ENCODE results near the gene CABCOCO1. TPM values are rescaled to one million over a fixed set of nuclear protein-coding genes. Genes with fewer than 3 reads are reported as not detected.

CABCOCO1 gene
- polyA plus RNA-seq, 1 of the 3 experiments (the other 2 are of a cell fraction), result 0.71 TPM

GRCh38 chr10:61810263-61810662, 147.5 kb downstream of the CABCOCO1 start:
- H3K79me2 ChIP-seq (ENCODE audit: insufficient read depth), result no peaks in the 10 kb centered on the region
- H2AFZ ChIP-seq (ENCODE audit: low read depth), result no peak overlapping the region
- no peaks in the 10 kb centered on the region for H3K9me3 ChIP-seq
- H3F3A ChIP-seq (replicated peaks; ENCODE audit: insufficient read depth), result no peaks in the 10 kb centered on the region
- H4K20me1 ChIP-seq (ENCODE audit: insufficient read depth), result no peaks in the 10 kb centered on the region
- H3K9me2 ChIP-seq, result no peaks in the 10 kb centered on the region
- H3K4me3 ChIP-seq (ENCODE audit: low read depth in 2 of 2, low read length in 1 of 2), result no peak overlapping the region
- H3K27ac ChIP-seq (ENCODE audit: low read depth in 2 of 2, low read length in 1 of 2), result no peak overlapping the region
- TF ChIP-seq EP300 (IDR thresholded peaks at IDR 0.05; ENCODE audit: borderline replicate concordance in 1 of 2, low read depth in 1 of 2, low read length in 1 of 2), result no peak
- no peak for TF ChIP-seq IRF3 (IDR thresholded peaks at IDR 0.05; ENCODE audit: low read depth, low read length)
- no peak for TF ChIP-seq YY1 (IDR thresholded peaks at IDR 0.05; ENCODE audit: low read depth)
- TF ChIP-seq RAD21 (IDR thresholded peaks at IDR 0.05; ENCODE audit: low read length), result no peak
- no peak for TF ChIP-seq RXRA (IDR thresholded peaks at IDR 0.05; ENCODE audit: borderline replicate concordance, low read depth)
- TF ChIP-seq MXI1 (IDR thresholded peaks at IDR 0.05; ENCODE audit: low read depth, low read length), result no peak
- no peak for TF ChIP-seq SMC3 (IDR thresholded peaks at IDR 0.05; ENCODE audit: low read depth, low read length)
- TF ChIP-seq FOXM1 (IDR thresholded peaks at IDR 0.05; ENCODE audit: low read depth), result no peak
- no peak for TF ChIP-seq CHD2 (IDR thresholded peaks at IDR 0.05; ENCODE audit: low read length, partially characterized antibody)
- no peak for TF ChIP-seq FOSL2 (IDR thresholded peaks at IDR 0.05; ENCODE audit: borderline replicate concordance, low read depth)
- ChIA-PET POLR2A (no interaction called here), CTCF (interaction anchor here (1.2 kb wide), 1 partner anchor 27 kb away, joined by 4 read pairs; no protein-coding TSS in a partner anchor)
- 78% methylated on average over 2 of the region's 2 CpGs for WGBS (ENCODE audit: low lambda C conversion rate)
- no peaks in the 10 kb centered on the region for H3K36me3 ChIP-seq (replicated peaks in 1 of 2; ENCODE audit: control insufficient read depth in 1 of 2, insufficient read depth in 2 of 2, low read length in 1 of 2)
- no peaks in the 10 kb centered on the region for H3K4me1 ChIP-seq (ENCODE audit: control insufficient read depth in 1 of 2, insufficient read depth in 2 of 2, low read depth in 1 of 2, low read length in 1 of 2)
- DNase-seq, result no peak
- no peak overlapping the region for H3K9ac ChIP-seq
- no peaks in the 10 kb centered on the region for H3K27me3 ChIP-seq (ENCODE audit: insufficient read depth)
- H3K4me2 ChIP-seq, result no peak overlapping the region

- Histone ChIP-seq H3K4me1 (ENCODE audit: control insufficient read depth in 1 of 2, insufficient read depth in 2 of 2, low read depth in 1 of 2, low read length in 1 of 2) (no peaks in the 10 kb centered on the region), H3K9me2 (no peaks in the 10 kb centered on the region), H3K9ac (no peak overlapping the region), H3K4me3 (ENCODE audit: low read depth in 2 of 2, low read length in 1 of 2) (no peak overlapping the region), H3K4me2 (no peak overlapping the region), H3K9me3 (no peaks in the 10 kb centered on the region), H3F3A (replicated peaks; ENCODE audit: insufficient read depth) (no peaks in the 10 kb centered on the region), H4K20me1 (ENCODE audit: insufficient read depth) (no peaks in the 10 kb centered on the region), H3K27ac (ENCODE audit: low read depth in 2 of 2, low read length in 1 of 2) (no peak overlapping the region), H3K79me2 (ENCODE audit: insufficient read depth) (no peaks in the 10 kb centered on the region), H3K27me3 (ENCODE audit: insufficient read depth) (no peaks in the 10 kb centered on the region), H2AFZ (ENCODE audit: low read depth) (no peak overlapping the region), H3K36me3 (replicated peaks in 1 of 2; ENCODE audit: control insufficient read depth in 1 of 2, insufficient read depth in 2 of 2, low read length in 1 of 2) (no peaks in the 10 kb centered on the region)
- 78% methylated on average over 5 of the region's 5 CpGs for WGBS (ENCODE audit: low lambda C conversion rate)
- no peak for TF ChIP-seq PBX3 (IDR thresholded peaks at IDR 0.05)
- TF ChIP-seq TAF1 (IDR thresholded peaks at IDR 0.05; ENCODE audit: borderline replicate concordance, low read depth, low read length), result no peak
- TF ChIP-seq FOXJ3 (CRISPR knock-in tag; IDR thresholded peaks at IDR 0.05), result no peak
- no peak for TF ChIP-seq YY1 (IDR thresholded peaks at IDR 0.05; ENCODE audit: low read depth)
- TF ChIP-seq FOXM1 (IDR thresholded peaks at IDR 0.05; ENCODE audit: low read depth), result no peak
- TF ChIP-seq NFIC (IDR thresholded peaks at IDR 0.05; ENCODE audit: borderline replicate concordance), result no peak
- TF ChIP-seq RAD21 (IDR thresholded peaks at IDR 0.05; ENCODE audit: low read length), result no peak
- no peak for TF ChIP-seq RXRA (IDR thresholded peaks at IDR 0.05; ENCODE audit: borderline replicate concordance, low read depth)
- no peak for TF ChIP-seq SMC3 (IDR thresholded peaks at IDR 0.05; ENCODE audit: low read depth, low read length)
- TF ChIP-seq MEF2A (IDR thresholded peaks at IDR 0.05; ENCODE audit: borderline replicate concordance, low read depth), result no peak
- TF ChIP-seq JUND (IDR thresholded peaks at IDR 0.05), result no peak
- TF ChIP-seq TCF12 (IDR thresholded peaks at IDR 0.05), result no peak
- TF ChIP-seq GABPA (IDR thresholded peaks at IDR 0.05; ENCODE audit: low read depth), result no peak
- no peak for DNase-seq
- CTCF ChIA-PET, result no interaction called here
- POLR2A ChIA-PET, result no interaction called here
Measured at GRCh38 chr10:61812052-61812721, 149.5 kb downstream of the CABCOCO1 start.
